Loucy (cell line): Measurements from ENCODE around the gene MN1.

Experiments
- H2AFZ ChIP-seq: fragments of 200-600 bp; sonication (generic); 2 replicates; pipeline ENCODE4 v1.6.0; 2016; ENCODE audit warnings: antibody characterized with exemption, mild to moderate bottlenecking, low read length, moderate library complexity
- H3F3A ChIP-seq: fragments of 200-600 bp; 2 replicates; pipeline ENCODE4 v1.6.0; 2016; ENCODE audit warnings: antibody characterized with exemption, low read depth, mild to moderate bottlenecking
- H3K27me3 ChIP-seq: fragments of 200-600 bp; sonication (generic); 2 replicates; pipeline ENCODE4 v1.6.1; 2014; ENCODE audit warnings: low read length, mild to moderate bottlenecking; ENCODE audit not compliant: insufficient read depth, poor library complexity, severe bottlenecking
- H3K36me3 ChIP-seq: fragments of 200-600 bp; sonication (generic); 2 replicates; pipeline ENCODE4 v1.6.1; 2016; ENCODE audit warnings: low read length; ENCODE audit not compliant: insufficient read depth
- H3K4me1 ChIP-seq: fragments of 200-600 bp; sonication (generic); 2 replicates; pipeline ENCODE4 v1.5.1; 2014; ENCODE audit warnings: low read length, mild to moderate bottlenecking; ENCODE audit not compliant: insufficient read depth, poor library complexity, severe bottlenecking
- H3K4me2 ChIP-seq: fragments of 200-600 bp; sonication (generic); 2 replicates; pipeline ENCODE4 v1.6.0; 2014; ENCODE audit warnings: antibody characterized with exemption, low read length, low read depth, mild to moderate bottlenecking; ENCODE audit not compliant: poor library complexity, severe bottlenecking
- H3K4me3 ChIP-seq: fragments of 200-600 bp; sonication (generic); 2 replicates; pipeline ENCODE4 v1.5.1; 2014; ENCODE audit warnings: low read length, mild to moderate bottlenecking, mixed read lengths; ENCODE audit not compliant: poor library complexity, severe bottlenecking
- H3K79me2 ChIP-seq: fragments of 200-600 bp; sonication (generic); 2 replicates; pipeline ENCODE4 v1.6.1; 2014; ENCODE audit warnings: low read length; ENCODE audit not compliant: insufficient read depth
- H3K9ac ChIP-seq: fragments of 200-600 bp; sonication (generic); 2 replicates; pipeline ENCODE4 v1.6.0; 2014; ENCODE audit warnings: mild to moderate bottlenecking, low read depth, low read length, moderate library complexity; ENCODE audit not compliant: poor library complexity, severe bottlenecking
- H3K9me2 ChIP-seq: fragments of 200-600 bp; sonication (generic); replicated peaks from 2 replicates; pipeline ENCODE4 v1.6.1; 2016; ENCODE audit warnings: low read depth, low read length, mixed read lengths
- H3K9me3 ChIP-seq: fragments of 200-600 bp; sonication (generic); 2 replicates; pipeline ENCODE4 v1.6.1; 2014; ENCODE audit warnings: mild to moderate bottlenecking, antibody characterized with exemption, low read length, low read depth; ENCODE audit not compliant: insufficient read depth
- H4K20me1 ChIP-seq: fragments of 200-600 bp; sonication (generic); 2 replicates; pipeline ENCODE4 v1.6.0; 2014; ENCODE audit warnings: antibody characterized with exemption, low read length, mild to moderate bottlenecking; ENCODE audit not compliant: insufficient read depth, poor library complexity, severe bottlenecking
- CTCF ChIP-seq: fragments of 200-600 bp; sonication (generic); conservative IDR thresholded peaks from 2 replicates; pipeline ENCODE4 v1.5.1; 2014; ENCODE audit warnings: mild to moderate bottlenecking, antibody characterized with exemption, low read length
- EZH2phosphoT487 ChIP-seq: fragments of 200-600 bp; IDR thresholded peaks from 2 replicates; pipeline ENCODE4 v1.6.1; 2018; ENCODE audit warnings: antibody characterized with exemption, mild to moderate bottlenecking, moderate library complexity, borderline replicate concordance

Gene MN1

GRCh38 chr22:27799827-27800249, 1.7 kb downstream of the MN1 start:
- H2AFZ ChIP-seq: no peak overlapping the region
- H3K27me3 ChIP-seq: no peaks in the 10 kb centered on the region
- H3K4me1 ChIP-seq: no peaks in the 10 kb centered on the region

GRCh38 chr22:27799015-27799826, 2.3 kb downstream of the MN1 start:
- Histone ChIP-seq H3K36me3 (no peaks in the 10 kb centered on the region), H3K9me2 (no peaks in the 10 kb centered on the region), H3K27me3 (no peaks in the 10 kb centered on the region), H3F3A (no peaks in the 10 kb centered on the region), H4K20me1 (no peaks in the 10 kb centered on the region), H3K79me2 (no peaks in the 10 kb centered on the region), H3K4me1 (no peaks in the 10 kb centered on the region), H2AFZ (no peak overlapping the region), H3K4me3 (no peak overlapping the region), H3K4me2 (no peak overlapping the region), H3K9me3 (no peaks in the 10 kb centered on the region), H3K9ac (no peak overlapping the region)
- TF ChIP-seq CTCF (no peak), EZH2phosphoT487 (no peak)

More at GRCh38 chr22:27799827-27800249, 1.7 kb downstream of the MN1 start:
- no peaks in the 10 kb centered on the region for H3K9me3 ChIP-seq
- no peaks in the 10 kb centered on the region for H4K20me1 ChIP-seq
- H3K9me2 ChIP-seq: no peaks in the 10 kb centered on the region
- no peaks in the 10 kb centered on the region for H3K36me3 ChIP-seq
- H3F3A ChIP-seq: no peaks in the 10 kb centered on the region
- no peak overlapping the region for H3K9ac ChIP-seq
- H3K79me2 ChIP-seq: no peaks in the 10 kb centered on the region
- TF ChIP-seq CTCF: no peak
- no peak for TF ChIP-seq EZH2phosphoT487
- H3K4me3 ChIP-seq: no peak overlapping the region
- H3K4me2 ChIP-seq: no peak overlapping the region

GRCh38 chr22:27798511-27799014, 3.0 kb downstream of the MN1 start:
- no peaks in the 10 kb centered on the region for H4K20me1 ChIP-seq
- H3K27me3 ChIP-seq: no peaks in the 10 kb centered on the region
- H3K4me2 ChIP-seq: no peak overlapping the region
- no peaks in the 10 kb centered on the region for H3K4me1 ChIP-seq
- TF ChIP-seq CTCF: no peak
- TF ChIP-seq EZH2phosphoT487: no peak
- H3K9ac ChIP-seq: no peak overlapping the region
- no peaks in the 10 kb centered on the region for H3K36me3 ChIP-seq
- no peaks in the 10 kb centered on the region for H3K9me3 ChIP-seq
- no peak overlapping the region for H3K4me3 ChIP-seq
- H3F3A ChIP-seq: no peaks in the 10 kb centered on the region
- H3K79me2 ChIP-seq: no peaks in the 10 kb centered on the region
- H3K9me2 ChIP-seq: no peaks in the 10 kb centered on the region
- H2AFZ ChIP-seq: no peak overlapping the region
